HepG2 (cell line): Measurements from ENCODE around the gene ZCCHC3. TPM values are rescaled to one million over a fixed set of nuclear protein-coding genes. Genes with fewer than 3 reads are reported as not detected.

Source experiments
- ATF1 ChIP-seq: IDR thresholded peaks from 2 replicates; pipeline ENCODE4 v1.6.1; 2016; ENCODE audit warnings: mild to moderate bottlenecking, control low read depth
- CREBL2 ChIP-seq: sonication (generic); formaldehyde crosslinking; IDR thresholded peaks from 2 replicates; pipeline ENCODE4 v1.8.1; 2023; ENCODE audit warnings: missing genetic modification reagents, mild to moderate bottlenecking, borderline replicate concordance
- CREM ChIP-seq, 2 experiments: sonication (generic) in 1 of 2; formaldehyde crosslinking in 1 of 2; IDR thresholded peaks; 2 replicates each; pipeline versions ENCODE4 v1.4.0 to v1.6.1; 2016 to 2020; ENCODE audit warnings: antibody characterized with exemption in 1 of 2, mild to moderate bottlenecking in 1 of 2, missing genetic modification reagents in 1 of 2
- FOSL1 ChIP-seq: sonication (generic); formaldehyde crosslinking; IDR thresholded peaks from 2 replicates; pipeline ENCODE4 v1.9.0; 2021; ENCODE audit warnings: missing genetic modification reagents, borderline replicate concordance
- GPBP1L1 ChIP-seq: sonication (generic); formaldehyde crosslinking; IDR thresholded peaks from 2 replicates; pipeline ENCODE4 v1.5.0; 2020; ENCODE audit warnings: mild to moderate bottlenecking, missing genetic modification reagents
- MXD1 ChIP-seq: sonication (generic); formaldehyde crosslinking; IDR thresholded peaks from 2 replicates; pipeline ENCODE4 v1.4.0; 2020; ENCODE audit warnings: mild to moderate bottlenecking, missing genetic modification reagents
- NR1H2 ChIP-seq: sonication (generic); formaldehyde crosslinking; IDR thresholded peaks from 2 replicates; pipeline ENCODE4 v1.8.1; 2022; ENCODE audit warnings: low read depth, missing genetic modification reagents, borderline replicate concordance
- NR2F2 ChIP-seq: IDR thresholded peaks from 2 replicates; pipeline ENCODE4 v1.6.1; 2012; ENCODE audit warnings: low read depth, inconsistent platforms, borderline replicate concordance
- NRL ChIP-seq: sonication (generic); formaldehyde crosslinking; IDR thresholded peaks from 2 replicates; pipeline ENCODE4 v1.5.0; 2020; ENCODE audit warnings: missing genetic modification reagents, mild to moderate bottlenecking, moderate library complexity, borderline replicate concordance
- PAX8 ChIP-seq: sonication (generic); formaldehyde crosslinking; IDR thresholded peaks from 2 replicates; pipeline ENCODE4 v1.8.0; 2022; ENCODE audit warnings: mild to moderate bottlenecking, missing genetic modification reagents, borderline replicate concordance
- RELA ChIP-seq: sonication (generic); formaldehyde crosslinking; IDR thresholded peaks from 2 replicates; pipeline ENCODE4 v1.4.0; 2020; ENCODE audit warnings: missing genetic modification reagents
- REST ChIP-seq, 2 experiments: IDR thresholded peaks; 2 replicates each; pipeline ENCODE4 v1.6.1; 2011 to 2012; ENCODE audit warnings: low read length in 2 of 2, borderline replicate concordance in 1 of 2, low read depth in 1 of 2, mild to moderate bottlenecking in 1 of 2, moderate library complexity in 1 of 2
- SP4 ChIP-seq: sonication (generic); formaldehyde crosslinking; IDR thresholded peaks from 2 replicates; pipeline ENCODE4 v1.8.1; 2023; ENCODE audit warnings: mild to moderate bottlenecking, missing genetic modification reagents
- TARDBP ChIP-seq: sonication (generic); formaldehyde crosslinking; IDR thresholded peaks from 2 replicates; pipeline ENCODE4 v1.8.0; 2022; ENCODE audit warnings: mild to moderate bottlenecking, missing genetic modification reagents
- ZHX1 ChIP-seq: sonication (generic); formaldehyde crosslinking; IDR thresholded peaks from 2 replicates; pipeline ENCODE4 v1.8.1; 2022; ENCODE audit warnings: low read depth, mild to moderate bottlenecking, missing genetic modification reagents
- ZNF260 ChIP-seq: sonication (generic); formaldehyde crosslinking; IDR thresholded peaks from 2 replicates; pipeline ENCODE4 v1.4.0; 2020; ENCODE audit warnings: missing genetic modification reagents, low read depth, mild to moderate bottlenecking, borderline replicate concordance
- ZNF264 ChIP-seq: sonication (generic); formaldehyde crosslinking; IDR thresholded peaks from 2 replicates; pipeline ENCODE4 v1.4.0; 2020; ENCODE audit warnings: missing genetic modification reagents
- ZNF326 ChIP-seq: sonication (generic); formaldehyde crosslinking; IDR thresholded peaks from 2 replicates; pipeline ENCODE4 v1.4.0; 2020; ENCODE audit warnings: missing genetic modification reagents, borderline replicate concordance
- ZNF577 ChIP-seq: sonication (generic); formaldehyde crosslinking; IDR thresholded peaks from 2 replicates; pipeline ENCODE4 v1.4.0; 2020; ENCODE audit warnings: mild to moderate bottlenecking, low read depth, missing genetic modification reagents, borderline replicate concordance
- ZNF703 ChIP-seq: sonication (generic); formaldehyde crosslinking; IDR thresholded peaks from 2 replicates; pipeline ENCODE4 v1.5.1; 2020; ENCODE audit warnings: missing genetic modification reagents, mild to moderate bottlenecking, moderate library complexity, borderline replicate concordance
- ZNF709 ChIP-seq: sonication (generic); formaldehyde crosslinking; IDR thresholded peaks from 2 replicates; pipeline ENCODE4 v1.5.0; 2020; ENCODE audit warnings: mild to moderate bottlenecking, missing genetic modification reagents
- polyA plus RNA-seq, 8 experiments: library from polyadenylated mRNA; depleted of rRNA in 3 of 8; stranded (reverse) in 7 of 8; unstranded in 1 of 8; fragments of >200 nt; fragmentation: Illumina TruSeq in 4 of 8; extraction: Trizol in 4 of 8; gene quantifications; 2 replicates each; pipeline versions ENCODE4 v1.2.1 to v1.2.3, GENCODE V29; 2011 to 2016; ENCODE audit warnings: low read depth in 4 of 8, missing spikeins in 1 of 8, mixed read lengths in 1 of 8; ENCODE audit not compliant: insufficient read depth in 1 of 8
- total RNA-seq, 5 experiments: library from RNA; depleted of rRNA; stranded (reverse); fragments of >200 nt; fragmentation: Illumina TruSeq; extraction: Trizol; gene quantifications; 2 replicates each; pipeline ENCODE4 v1.2.3, GENCODE V29; 2016; ENCODE audit warnings: low read depth in 1 of 5

ZCCHC3 gene
- total and polyA plus RNA-seq, 2 of the 13 experiments (the other 11 are each of a cell fraction or from before 2014, with no cell fraction given), result 46.6 to 63.0 TPM

GRCh38 chr20:326645-327185 is 29.3 kb downstream of the ZCCHC3 start (continued):
- TF ChIP-seq ZNF326 (CRISPR knock-in tag) (no peak), ZNF260 (CRISPR knock-in tag) (no peak), NR1H2 (CRISPR knock-in tag) (peak; percentile 41; the same call in 1 of the 2 replicates), RELA (CRISPR knock-in tag) (0 out of 2 replicates have a peak, but pooled peaks have one; percentile 15), ZNF703 (CRISPR knock-in tag) (no peak; the same call in 1 of the 2 replicates), ZNF264 (no peak), PAX8 (CRISPR knock-in tag) (no peak), MXD1 (CRISPR knock-in tag) (no peak), TARDBP (CRISPR knock-in tag) (no peak), ATF1 (no peak), CREM (IDR thresholded peaks at IDR 0.05) (no peak; the same call in 1 of the 2 replicates), CREM (CRISPR knock-in tag; IDR thresholded peaks at IDR 0.05) (no peak), ZNF709 (CRISPR knock-in tag) (no peak; the same call in 1 of the 2 replicates), CREBL2 (CRISPR knock-in tag) (no peak), GPBP1L1 (CRISPR knock-in tag) (no peak), ZHX1 (no peak), NR2F2 (no peak), SP4 (CRISPR knock-in tag) (no peak), FOSL1 (CRISPR knock-in tag) (no peak), NRL (no peak), REST (IDR thresholded peaks at IDR 0.05; ENCODE audit: borderline replicate concordance in 1 of 2, low read depth in 1 of 2, low read length in 2 of 2) (no peak), ZNF577 (CRISPR knock-in tag) (no peak)
